NCI-H748 (cell line): ENCODE results near the gene BMPR2.
"Not testable (repeated sequence)": the region's sequence is repeated elsewhere in the genome, so short reads cannot be mapped to it uniquely, and the experiment has no call there.

ENCODE experiments used
- DNase-seq: peaks from one replicate; lab custom pipeline; 2025; ENCODE audit not compliant: unreplicated experiment; lab: John Stamatoyannopoulos, UW

BMPR2 gene

GRCh38 chr2:202378662-202379358, 2.7 kb downstream of the BMPR2 start:
- DNase-seq, result no peak

- no peak for DNase-seq
Observed at GRCh38 chr2:202382684-202383083, 6.6 kb downstream of the BMPR2 start.

- not testable (repeated sequence) for DNase-seq
Observed at GRCh38 chr2:202386495-202386894, 10.4 kb downstream of the BMPR2 start.

- DNase-seq, result no peak
Observed at GRCh38 chr2:202387608-202388342, 11.6 kb downstream of the BMPR2 start.

- DNase-seq, result no peak
Observed at GRCh38 chr2:202400941-202401340, 24.8 kb downstream of the BMPR2 start.

GRCh38 chr2:202405798-202406197, 29.7 kb downstream of the BMPR2 start:
- no peak for DNase-seq

GRCh38 chr2:202406445-202406978, 30.4 kb downstream of the BMPR2 start:
- no peak for DNase-seq

GRCh38 chr2:202408546-202409140, 32.5 kb downstream of the BMPR2 start:
- DNase-seq, result no peak

GRCh38 chr2:202410092-202410491, 34.0 kb downstream of the BMPR2 start:
- DNase-seq, result no peak

GRCh38 chr2:202411097-202411496, 35.0 kb downstream of the BMPR2 start:
- DNase-seq, result no peak

- no peak for DNase-seq
Observed at GRCh38 chr2:202418027-202418426, 41.9 kb downstream of the BMPR2 start.

GRCh38 chr2:202418511-202418910, 42.4 kb downstream of the BMPR2 start:
- DNase-seq, result no peak

- DNase-seq, result no peak
Observed at GRCh38 chr2:202423139-202423538, 47.0 kb downstream of the BMPR2 start.

GRCh38 chr2:202425036-202425435, 48.9 kb downstream of the BMPR2 start:
- no peak for DNase-seq

GRCh38 chr2:202426751-202427150, 50.6 kb downstream of the BMPR2 start:
- DNase-seq, result no peak

- no peak for DNase-seq
Observed at GRCh38 chr2:202429164-202429980, 53.2 kb downstream of the BMPR2 start.

GRCh38 chr2:202432776-202433175, 56.6 kb downstream of the BMPR2 start:
- no peak for DNase-seq

GRCh38 chr2:202434472-202434871, 58.3 kb downstream of the BMPR2 start:
- no peak for DNase-seq

GRCh38 chr2:202436626-202437025, 60.5 kb downstream of the BMPR2 start:
- no peak for DNase-seq

GRCh38 chr2:202440117-202440516, 64.0 kb downstream of the BMPR2 start:
- not testable (repeated sequence) for DNase-seq

GRCh38 chr2:202442882-202443281, 66.8 kb downstream of the BMPR2 start:
- DNase-seq, result no peak
